Breast epithelium (tissue), 3 donors: ENCODE data around the gene IRAK1.

Source experiments
- CTCF ChIP-seq, 3 donors: fragments of 450-650 bp; IDR thresholded peaks; one replicate each; pipeline ENCODE4 v1.5.1; 2016 to 2017; ENCODE audit warnings: antibody characterized with exemption in 3 of 3, mild to moderate bottlenecking in 3 of 3, moderate library complexity in 3 of 3
- POLR2A ChIP-seq: fragments of 450-650 bp; IDR thresholded peaks from one replicate; pipeline ENCODE4 v1.6.1; 2016; ENCODE audit warnings: antibody characterized with exemption, mild to moderate bottlenecking, moderate library complexity
- POLR2AphosphoS5 ChIP-seq, 3 donors: sonication (generic); formaldehyde crosslinking; IDR thresholded peaks; one replicate each; pipeline ENCODE4 v1.6.1; 2017; ENCODE audit warnings: antibody characterized with exemption in 3 of 3

GRCh38 chrX:154063234-154063633 is 43.5 kb upstream of the IRAK1 start:
- TF ChIP-seq CTCF (IDR thresholded peaks at IDR 0.05) (no peak), POLR2A (no peak), POLR2AphosphoS5 (IDR thresholded peaks at IDR 0.05) (no peak)
